H9 (cell line): Measurements from ENCODE around the gene IGSF9. TPM values are rescaled to one million over a fixed set of nuclear protein-coding genes. Genes with fewer than 3 reads are reported as not detected.

Experiments used
- DNase-seq: peaks from one replicate; pipeline ENCODE4 v3.0.0-alpha.2; 2017
- H2AFZ ChIP-seq: one replicate; pipeline ENCODE4 v1.6.1; 2013; ENCODE audit warnings: mild to moderate bottlenecking, low read length, control low read depth, moderate library complexity
- H2AK5ac ChIP-seq: 2 replicates; pipeline ENCODE4 v1.6.1; 2013; ENCODE audit warnings: low read length, control low read depth, mixed read lengths; ENCODE audit not compliant: insufficient read length
- H2BK120ac ChIP-seq: one replicate; pipeline ENCODE4 v1.6.1; 2013; ENCODE audit warnings: low read depth, mild to moderate bottlenecking, low read length, control low read depth, inconsistent platforms; ENCODE audit not compliant: poor library complexity, severe bottlenecking
- H2BK12ac ChIP-seq: 2 replicates; pipeline ENCODE4 v1.6.1; 2013; ENCODE audit warnings: low read length, control low read depth, mixed read lengths, low read depth; ENCODE audit not compliant: insufficient read length
- H2BK15ac ChIP-seq: 2 replicates; pipeline ENCODE4 v1.6.1; 2013; ENCODE audit warnings: low read depth, low read length, control low read depth
- H2BK20ac ChIP-seq: one replicate; pipeline ENCODE4 v1.6.1; 2013; ENCODE audit warnings: low read depth, mild to moderate bottlenecking, low read length, control low read depth, inconsistent platforms; ENCODE audit not compliant: poor library complexity, severe bottlenecking
- H2BK5ac ChIP-seq: 2 replicates; pipeline ENCODE4 v1.6.1; 2013; ENCODE audit warnings: low read length, control low read depth, mixed read lengths; ENCODE audit not compliant: insufficient read length
- H3K14ac ChIP-seq: 2 replicates; pipeline ENCODE4 v1.6.1; 2013; ENCODE audit warnings: low read length, control low read depth; ENCODE audit not compliant: insufficient read depth
- H3K18ac ChIP-seq: 2 replicates; pipeline ENCODE4 v1.6.1; 2013; ENCODE audit warnings: low read depth, mild to moderate bottlenecking, mixed read lengths, low read length, control low read depth; ENCODE audit not compliant: insufficient read length
- H3K23ac ChIP-seq: 2 replicates; pipeline ENCODE4 v1.6.1; 2013; ENCODE audit warnings: low read length, control low read depth, mixed read lengths, low read depth; ENCODE audit not compliant: insufficient read length
- H3K23me2 ChIP-seq: 2 replicates; pipeline ENCODE4 v1.6.1; 2013; ENCODE audit warnings: low read depth, mild to moderate bottlenecking, mixed read lengths, low read length, control low read depth; ENCODE audit not compliant: insufficient read length, poor library complexity, severe bottlenecking
- H3K27ac ChIP-seq: 2 replicates; pipeline ENCODE4 v1.5.1; 2013; ENCODE audit warnings: low read length, control low read depth, mixed read lengths, low read depth; ENCODE audit not compliant: insufficient read length
- H3K27me3 ChIP-seq: 2 replicates; pipeline ENCODE4 v1.6.1; 2013; ENCODE audit warnings: low read length, control low read depth, inconsistent platforms; ENCODE audit not compliant: insufficient read depth
- H3K4ac ChIP-seq: 2 replicates; pipeline ENCODE4 v1.6.1; 2013; ENCODE audit warnings: low read depth, mild to moderate bottlenecking, control low read depth, inconsistent platforms, low read length, moderate library complexity
- H3K4me1 ChIP-seq: 2 replicates; pipeline ENCODE4 v1.6.1; 2013; ENCODE audit warnings: low read length, control low read depth, inconsistent platforms; ENCODE audit not compliant: insufficient read depth
- H3K4me2 ChIP-seq: 2 replicates; pipeline ENCODE4 v1.6.1; 2013; ENCODE audit warnings: low read length, control low read depth, mixed read lengths; ENCODE audit not compliant: insufficient read length, insufficient read depth
- H3K56ac ChIP-seq: 2 replicates; pipeline ENCODE4 v1.6.1; 2013; ENCODE audit warnings: low read depth, mild to moderate bottlenecking, mixed read lengths, low read length, control low read depth; ENCODE audit not compliant: insufficient read length
- H3K79me1 ChIP-seq: 2 replicates; pipeline ENCODE4 v1.6.1; 2013; ENCODE audit warnings: low read depth, mild to moderate bottlenecking, moderate library complexity, low read length, control low read depth, inconsistent platforms; ENCODE audit not compliant: insufficient read depth, poor library complexity, severe bottlenecking
- H3K79me2 ChIP-seq: 2 replicates; pipeline ENCODE4 v1.6.1; 2013; ENCODE audit warnings: low read length, control low read depth, inconsistent platforms; ENCODE audit not compliant: insufficient read depth
- H3K9ac ChIP-seq: 2 replicates; pipeline ENCODE4 v1.6.1; 2013; ENCODE audit warnings: low read length, control low read depth, mixed read lengths; ENCODE audit not compliant: insufficient read length; ENCODE audit errors: extremely low read depth
- H3K9me3 ChIP-seq: one replicate; pipeline ENCODE4 v1.6.1; 2013; ENCODE audit warnings: low read depth, low read length, inconsistent platforms; ENCODE audit not compliant: control insufficient read depth
- H3T11ph ChIP-seq: one replicate; pipeline ENCODE4 v1.6.1; 2013; ENCODE audit warnings: mild to moderate bottlenecking, low read length, control low read depth, inconsistent platforms
- H4K20me1 ChIP-seq: one replicate; pipeline ENCODE4 v1.6.1; 2013; ENCODE audit not compliant: control insufficient read depth, insufficient read length, insufficient read depth
- H4K5ac ChIP-seq: 2 replicates; pipeline ENCODE4 v1.6.1; 2013; ENCODE audit warnings: low read depth, mild to moderate bottlenecking, mixed read lengths, low read length, control low read depth; ENCODE audit not compliant: insufficient read length
- H4K8ac ChIP-seq: replicated peaks from 2 replicates; pipeline ENCODE4 v1.6.1; 2013; ENCODE audit warnings: low read length, control low read depth, mixed read lengths, low read depth; ENCODE audit not compliant: insufficient read length
- H4K91ac ChIP-seq: 2 replicates; pipeline ENCODE4 v1.6.1; 2013; ENCODE audit warnings: low read depth, mild to moderate bottlenecking, moderate library complexity, mixed read lengths, low read length, control low read depth; ENCODE audit not compliant: insufficient read length
- H3K27ac Mint-ChIP-seq, 3 experiments: 2 replicates in 2 of 3; 3 replicates in 1 of 3; pipeline ENCODE4 v1.8.0; 2020 to 2021; ENCODE audit warnings: mixed read lengths in 3 of 3, mild to moderate bottlenecking in 1 of 3, moderate library complexity in 1 of 3
- H3K27me3 Mint-ChIP-seq: 2 replicates; pipeline ENCODE4 v1.8.0; 2021; ENCODE audit warnings: low read depth, mild to moderate bottlenecking, moderate library complexity, mixed read lengths
- H3K36me3 Mint-ChIP-seq, 3 experiments: 2 replicates in 2 of 3; 3 replicates in 1 of 3; pipeline ENCODE4 v1.8.0; 2020 to 2021; ENCODE audit warnings: low read depth in 3 of 3, mixed read lengths in 3 of 3; ENCODE audit not compliant: insufficient read depth in 1 of 3
- H3K4me1 Mint-ChIP-seq, 2 experiments: 2 replicates each; pipeline ENCODE4 v1.8.0; 2020; ENCODE audit warnings: mixed read lengths in 2 of 2
- H3K4me3 Mint-ChIP-seq, 2 experiments: 2 replicates in 1 of 2; 3 replicates in 1 of 2; pipeline ENCODE4 v1.8.0; 2020 to 2021; ENCODE audit warnings: mild to moderate bottlenecking in 2 of 2, mixed read lengths in 2 of 2, moderate library complexity in 1 of 2
- H3K9me3 Mint-ChIP-seq, 2 experiments: 2 replicates in 1 of 2; 3 replicates in 1 of 2; pipeline ENCODE4 v1.8.0; 2020; ENCODE audit warnings: mild to moderate bottlenecking in 2 of 2, mixed read lengths in 2 of 2, moderate library complexity in 1 of 2
- CTCF ChIP-seq: fragments of 200-600 bp; sonication (generic); conservative IDR thresholded peaks from 3 replicates; pipeline ENCODE4 v1.8.0; 2021; ENCODE audit warnings: antibody characterized with exemption, mild to moderate bottlenecking
- WGBS: extraction: QIAGEN DNeasy Blood & Tissue Kit; methylation state at CpG from one replicate; pipeline ENCODE4 v1.1.7; 2013; ENCODE audit warnings: missing lambda C conversion rate, low lambda C conversion rate, mixed read lengths; ENCODE audit not compliant: insufficient read length; ENCODE audit errors: extremely low coverage; 5-methylcytosine and 5-hydroxymethylcytosine counted together
- total RNA-seq: library from RNA; stranded (reverse); gene quantifications from 2 replicates; pipeline ENCODE4 v1.2.1, GENCODE V29; 2021

The IGSF9 gene
- total RNA-seq, 1 experiment from 2014 or later = 11.3 TPM

- DNase-seq = no peak
- peak overlapping the region; percentile 56 for H3T11ph ChIP-seq
- no peak overlapping the region for H4K5ac ChIP-seq
- no peak overlapping the region for H3K4me3 Mint-ChIP-seq
- no peaks in the 10 kb centered on the region for H3K79me2 ChIP-seq
- H2AFZ ChIP-seq = no peak overlapping the region
- no peaks in the 10 kb centered on the region for H3K23me2 ChIP-seq
- no peak overlapping the region; the same call in 1 of the 2 replicates for H3K4ac ChIP-seq
- no peak overlapping the region for H4K8ac ChIP-seq
- H4K91ac ChIP-seq = peak overlapping the region; percentile 57
- WGBS = no CpG with 5 or more reads among the region's 5 CpGs
- no peak overlapping the region for H2BK15ac ChIP-seq
- no peak overlapping the region for H2BK120ac ChIP-seq
- no peak overlapping the region for H3K9ac ChIP-seq
- no peak overlapping the region for H2BK5ac ChIP-seq
- peaks cover 57 to 59% of the 10 kb centered on the region in 2 experiments for H3K4me1 Mint-ChIP-seq
- H3K4me2 ChIP-seq = no peak overlapping the region
- H4K20me1 ChIP-seq = no peaks in the 10 kb centered on the region
- peak overlapping the region; percentile 18 for H3K18ac ChIP-seq
- H3K27ac Mint-ChIP-seq = peak overlapping the region in 2 of 3 experiments; percentile 90 to 98; a peak in 4 of 7 replicates
- no peak for TF ChIP-seq CTCF
- H2BK12ac ChIP-seq = peak overlapping the region; percentile 2
- H3K56ac ChIP-seq = no peak overlapping the region
- H2BK20ac ChIP-seq = no peak overlapping the region
- peaks cover 0 to 34% (median 20%) of the 10 kb centered on the region in 3 experiments; a peak in 5 of 7 replicates for H3K36me3 Mint-ChIP-seq
- no peak overlapping the region; the same call in none of the 2 replicates for H3K14ac ChIP-seq
- no peaks in the 10 kb centered on the region; a peak in 1 of 5 replicates for H3K9me3 Mint-ChIP-seq
- peaks cover 24% of the 10 kb centered on the region; the same call in 1 of the 2 replicates for H3K4me1 ChIP-seq
- H2AK5ac ChIP-seq = no peak overlapping the region
- no peaks in the 10 kb centered on the region for H3K27me3 Mint-ChIP-seq
- no peaks in the 10 kb centered on the region for H3K9me3 ChIP-seq
- no peaks in the 10 kb centered on the region for H3K27me3 ChIP-seq
- H3K79me1 ChIP-seq = no peaks in the 10 kb centered on the region
- peak overlapping the region; percentile 35 for H3K27ac ChIP-seq
- H3K23ac ChIP-seq = no peak overlapping the region
Observed at GRCh38 chr1:159915571-159916241, 29.7 kb downstream of the IGSF9 start.
